ENCODE data around the gene CNTNAP5.

CNTNAP5 gene

DNA sequence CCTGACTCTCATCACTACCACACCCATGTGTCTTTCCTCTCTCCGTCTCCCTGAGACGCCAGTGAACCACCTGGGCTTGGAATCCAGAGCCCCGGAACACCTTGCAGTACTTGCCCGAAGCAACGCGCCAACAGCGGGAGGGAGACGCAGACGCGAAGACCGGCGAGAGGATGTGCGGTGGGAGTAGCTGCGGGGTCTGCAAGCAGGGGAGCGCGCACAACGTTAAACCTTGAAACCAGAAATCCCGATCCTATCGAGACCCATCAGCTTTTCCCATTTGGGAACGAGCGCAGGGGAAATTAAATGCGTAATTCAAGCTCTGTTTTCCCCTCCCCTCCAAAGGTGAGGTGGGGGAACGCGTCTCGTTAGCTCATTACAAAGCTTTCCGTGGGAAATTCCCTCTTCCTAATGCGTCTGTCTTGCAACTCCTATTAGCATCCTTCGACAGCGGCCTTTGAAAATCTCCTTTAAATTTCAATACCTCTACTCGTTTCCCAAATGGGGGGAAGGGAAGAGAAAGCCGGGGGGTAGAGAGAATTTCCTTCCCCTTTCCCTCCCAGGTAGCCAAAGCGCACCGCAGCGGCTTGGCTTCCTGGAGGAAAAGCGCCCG, 421 bp upstream of the CNTNAP5 start:
- no peak overlapping the region for H3K4me3 ChIP-seq (ENCODE audit: low read depth, low read length)
- in situ Hi-C loops (cut with HindIII; ENCODE audit: low sequenced_read_pairs) = no loop called here
- TF ChIP-seq, protein P1, sequence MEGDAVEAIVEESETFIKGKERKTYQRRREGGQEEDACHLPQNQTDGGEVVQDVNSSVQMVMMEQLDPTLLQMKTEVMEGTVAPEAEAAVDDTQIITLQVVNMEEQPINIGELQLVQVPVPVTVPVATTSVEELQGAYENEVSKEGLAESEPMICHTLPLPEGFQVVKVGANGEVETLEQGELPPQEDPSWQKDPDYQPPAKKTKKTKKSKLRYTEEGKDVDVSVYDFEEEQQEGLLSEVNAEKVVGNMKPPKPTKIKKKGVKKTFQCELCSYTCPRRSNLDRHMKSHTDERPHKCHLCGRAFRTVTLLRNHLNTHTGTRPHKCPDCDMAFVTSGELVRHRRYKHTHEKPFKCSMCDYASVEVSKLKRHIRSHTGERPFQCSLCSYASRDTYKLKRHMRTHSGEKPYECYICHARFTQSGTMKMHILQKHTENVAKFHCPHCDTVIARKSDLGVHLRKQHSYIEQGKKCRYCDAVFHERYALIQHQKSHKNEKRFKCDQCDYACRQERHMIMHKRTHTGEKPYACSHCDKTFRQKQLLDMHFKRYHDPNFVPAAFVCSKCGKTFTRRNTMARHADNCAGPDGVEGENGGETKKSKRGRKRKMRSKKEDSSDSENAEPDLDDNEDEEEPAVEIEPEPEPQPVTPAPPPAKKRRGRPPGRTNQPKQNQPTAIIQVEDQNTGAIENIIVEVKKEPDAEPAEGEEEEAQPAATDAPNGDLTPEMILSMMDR (IDR thresholded peaks at IDR 0.05; ENCODE audit: low read depth, low read length, missing control alignments) = no peak
- DNase-seq (ENCODE audit: low read depth) = no peak

DNA sequence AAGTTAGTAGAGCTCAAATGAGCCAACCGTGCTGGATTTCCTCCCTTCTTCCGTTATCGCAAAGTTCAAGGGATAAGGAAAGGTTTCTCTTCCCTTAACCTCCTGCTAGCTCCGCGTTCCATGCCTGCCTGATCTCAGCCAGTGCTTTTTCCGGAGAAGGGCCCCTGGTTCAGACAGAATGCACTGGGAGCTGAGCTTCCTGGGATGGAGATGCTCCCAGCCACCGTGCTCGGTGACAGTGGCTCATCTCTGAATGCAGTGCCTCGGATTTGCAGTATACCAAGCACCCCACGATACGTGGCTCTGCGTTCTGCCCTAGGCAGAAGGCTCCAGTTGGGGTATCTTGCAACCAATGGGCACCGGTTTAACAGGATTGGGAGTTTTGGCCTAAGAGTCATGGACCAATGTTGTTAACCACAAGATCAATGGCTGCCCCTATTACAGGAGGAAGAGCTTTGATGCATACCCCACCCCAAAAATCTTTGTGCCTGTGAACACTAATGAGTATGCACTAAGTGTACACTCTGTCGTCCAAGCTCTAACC, 876 bp downstream of the CNTNAP5 start:
- no peak for DNase-seq (ENCODE audit: low read depth)
- in situ Hi-C loops (cut with HindIII; ENCODE audit: low sequenced_read_pairs) = no loop called here
- no peak overlapping the region for H3K4me3 ChIP-seq (ENCODE audit: low read depth, low read length)
- TF ChIP-seq, protein P1 (IDR thresholded peaks at IDR 0.05; ENCODE audit: low read depth, low read length, missing control alignments) = no peak

DNA sequence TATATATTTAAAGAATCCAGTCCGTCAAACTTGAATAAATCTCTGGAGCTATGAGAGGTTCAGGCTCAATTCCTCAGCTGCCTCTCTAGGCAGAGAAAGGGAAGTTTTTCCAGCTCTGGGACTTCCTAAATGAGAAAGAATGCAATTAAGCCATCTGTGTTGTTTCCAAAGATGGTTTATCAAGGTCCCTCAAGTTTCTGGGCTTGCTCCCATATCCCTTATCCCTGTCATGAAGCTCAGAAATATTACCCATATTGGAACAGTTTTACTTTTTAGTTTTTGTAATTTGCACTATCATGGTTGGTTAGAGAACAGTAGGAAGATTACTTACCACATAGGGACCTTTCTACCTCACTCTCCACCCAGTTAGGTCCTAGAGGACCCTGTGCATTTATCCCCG, 1.4 kb downstream of the CNTNAP5 start:
- in situ Hi-C loops (cut with HindIII; ENCODE audit: low sequenced_read_pairs) = no loop called here
- TF ChIP-seq, protein P1 (IDR thresholded peaks at IDR 0.05; ENCODE audit: low read depth, low read length, missing control alignments) = no peak
- no peak overlapping the region for H3K4me3 ChIP-seq (ENCODE audit: low read depth, low read length)
- no peak for DNase-seq (ENCODE audit: low read depth)

DNA sequence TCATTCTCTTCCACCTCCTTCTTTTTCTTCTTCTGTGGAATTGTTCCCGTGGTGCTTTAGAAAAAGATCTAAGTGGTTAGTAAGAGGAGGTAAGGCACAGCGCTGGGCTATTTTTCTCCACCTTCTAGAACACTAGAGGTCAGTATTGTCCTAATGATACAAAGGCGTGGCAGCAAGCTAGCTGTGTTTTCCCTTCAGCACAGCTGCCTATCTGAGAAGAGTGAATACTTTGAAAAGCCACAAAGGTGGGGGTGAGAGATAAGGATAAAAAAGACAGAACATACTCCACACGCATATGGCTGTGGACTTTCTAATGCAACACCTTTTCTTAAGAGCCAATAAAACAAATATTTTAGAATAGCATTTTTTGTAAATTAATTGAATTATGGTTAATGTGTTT, 2.1 kb downstream of the CNTNAP5 start:
- no peak for DNase-seq (ENCODE audit: low read depth)
- in situ Hi-C loops (cut with HindIII; ENCODE audit: low sequenced_read_pairs) = no loop called here
- H3K4me3 ChIP-seq (ENCODE audit: low read depth, low read length) = no peak overlapping the region
- TF ChIP-seq, protein P1 (IDR thresholded peaks at IDR 0.05; ENCODE audit: low read depth, low read length, missing control alignments) = peak; percentile 56

- TF ChIP-seq, protein P1 (IDR thresholded peaks at IDR 0.05; ENCODE audit: low read depth, low read length, missing control alignments) = no peak
- H3K4me3 ChIP-seq (ENCODE audit: low read depth, low read length) = no peak overlapping the region
- in situ Hi-C loops (cut with HindIII; ENCODE audit: low sequenced_read_pairs) = no loop called here
- no peak for DNase-seq (ENCODE audit: low read depth)
Measured at GRCh38 chr2:124032799-124033198, 7.7 kb downstream of the CNTNAP5 start.

GRCh38 chr2:124034265-124034664, 9.2 kb downstream of the CNTNAP5 start:
- in situ Hi-C loops (cut with HindIII; ENCODE audit: low sequenced_read_pairs) = no loop called here
- TF ChIP-seq, protein P1 (IDR thresholded peaks at IDR 0.05; ENCODE audit: low read depth, low read length, missing control alignments) = no peak
- DNase-seq (ENCODE audit: low read depth) = no peak
- no peak overlapping the region for H3K4me3 ChIP-seq (ENCODE audit: low read depth, low read length)
